ENCODE results near the gene ARPC5.

Gene ARPC5

GRCh38 chr1:183597656-183598347, 37.8 kb downstream of the ARPC5 start:
- no peak overlapping the region for H3K9ac ChIP-seq (ENCODE audit: low read length)

DNA sequence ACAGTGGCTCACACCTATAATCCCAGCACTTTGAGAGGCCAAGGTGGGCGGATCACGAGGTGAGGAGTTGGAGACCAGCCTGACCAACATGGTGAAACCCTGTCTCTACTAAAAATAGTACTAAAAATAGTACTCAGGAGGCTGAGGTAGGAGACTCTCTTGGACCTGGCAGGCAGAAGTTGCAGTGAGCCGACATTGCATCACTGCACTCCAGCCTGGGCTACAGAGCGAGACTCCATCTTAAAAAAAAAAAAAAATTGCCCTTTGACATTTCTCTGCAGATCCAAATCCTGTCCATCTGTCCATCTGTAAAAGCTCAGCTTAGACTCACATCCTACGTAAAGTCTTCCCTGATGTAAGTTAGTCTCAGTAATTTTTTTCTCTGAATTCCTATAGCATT, 39.1 kb downstream of the ARPC5 start:
- no peak for TF ChIP-seq EZH2 (IDR thresholded peaks at IDR 0.05; ENCODE audit: borderline replicate concordance, low read length)
- TF ChIP-seq, protein P1, sequence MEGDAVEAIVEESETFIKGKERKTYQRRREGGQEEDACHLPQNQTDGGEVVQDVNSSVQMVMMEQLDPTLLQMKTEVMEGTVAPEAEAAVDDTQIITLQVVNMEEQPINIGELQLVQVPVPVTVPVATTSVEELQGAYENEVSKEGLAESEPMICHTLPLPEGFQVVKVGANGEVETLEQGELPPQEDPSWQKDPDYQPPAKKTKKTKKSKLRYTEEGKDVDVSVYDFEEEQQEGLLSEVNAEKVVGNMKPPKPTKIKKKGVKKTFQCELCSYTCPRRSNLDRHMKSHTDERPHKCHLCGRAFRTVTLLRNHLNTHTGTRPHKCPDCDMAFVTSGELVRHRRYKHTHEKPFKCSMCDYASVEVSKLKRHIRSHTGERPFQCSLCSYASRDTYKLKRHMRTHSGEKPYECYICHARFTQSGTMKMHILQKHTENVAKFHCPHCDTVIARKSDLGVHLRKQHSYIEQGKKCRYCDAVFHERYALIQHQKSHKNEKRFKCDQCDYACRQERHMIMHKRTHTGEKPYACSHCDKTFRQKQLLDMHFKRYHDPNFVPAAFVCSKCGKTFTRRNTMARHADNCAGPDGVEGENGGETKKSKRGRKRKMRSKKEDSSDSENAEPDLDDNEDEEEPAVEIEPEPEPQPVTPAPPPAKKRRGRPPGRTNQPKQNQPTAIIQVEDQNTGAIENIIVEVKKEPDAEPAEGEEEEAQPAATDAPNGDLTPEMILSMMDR (IDR thresholded peaks at IDR 0.05; ENCODE audit: low read length): no peak
- Histone ChIP-seq H2AFZ (ENCODE audit: low read length) (no peak overlapping the region), H4K20me1 (ENCODE audit: insufficient read depth, low read length) (no peaks in the 10 kb centered on the region), H3K79me2 (ENCODE audit: insufficient read depth, low read length) (no peaks in the 10 kb centered on the region), H3F3A (ENCODE audit: insufficient read depth, low read length) (no peaks in the 10 kb centered on the region), H3K27ac (ENCODE audit: low read depth, low read length, poor library complexity, severe bottlenecking) (no peak overlapping the region), H3K9me2 (ENCODE audit: low read depth, low read length) (no peaks in the 10 kb centered on the region), H3K4me2 (ENCODE audit: low read length) (no peak overlapping the region), H3K9ac (ENCODE audit: low read length) (no peak overlapping the region), H3K4me3 (ENCODE audit: low read depth, low read length, poor library complexity, severe bottlenecking) (no peak overlapping the region), H3K27me3 (ENCODE audit: insufficient read depth, low read length) (no peaks in the 10 kb centered on the region; the same call in 1 of the 2 replicates), H3K4me1 (ENCODE audit: insufficient read depth, low read length, severe bottlenecking) (no peaks in the 10 kb centered on the region), H3K36me3 (ENCODE audit: insufficient read depth, low read length) (no peaks in the 10 kb centered on the region), H3K9me3 (ENCODE audit: low read length) (no peaks in the 10 kb centered on the region)

More at GRCh38 chr1:183597656-183598347, 37.8 kb downstream of the ARPC5 start:
- Histone ChIP-seq H3K4me1 (ENCODE audit: insufficient read depth, low read length, severe bottlenecking) (no peaks in the 10 kb centered on the region), H3K9me2 (ENCODE audit: low read depth, low read length) (no peaks in the 10 kb centered on the region), H3K27ac (ENCODE audit: low read depth, low read length, poor library complexity, severe bottlenecking) (no peak overlapping the region), H3F3A (ENCODE audit: insufficient read depth, low read length) (no peaks in the 10 kb centered on the region), H3K4me2 (ENCODE audit: low read length) (no peak overlapping the region), H4K20me1 (ENCODE audit: insufficient read depth, low read length) (no peaks in the 10 kb centered on the region), H3K79me2 (ENCODE audit: insufficient read depth, low read length) (no peaks in the 10 kb centered on the region), H2AFZ (ENCODE audit: low read length) (no peak overlapping the region), H3K36me3 (ENCODE audit: insufficient read depth, low read length) (no peaks in the 10 kb centered on the region), H3K9me3 (ENCODE audit: low read length) (no peaks in the 10 kb centered on the region), H3K4me3 (ENCODE audit: low read depth, low read length, poor library complexity, severe bottlenecking) (no peak overlapping the region), H3K27me3 (ENCODE audit: insufficient read depth, low read length) (no peaks in the 10 kb centered on the region; the same call in 1 of the 2 replicates)
- TF ChIP-seq, protein P1 (IDR thresholded peaks at IDR 0.05; ENCODE audit: low read length): no peak
- no peak for TF ChIP-seq EZH2 (IDR thresholded peaks at IDR 0.05; ENCODE audit: borderline replicate concordance, low read length)

GRCh38 chr1:183595537-183595936, 40.0 kb downstream of the ARPC5 start:
- Histone ChIP-seq H3K27ac (ENCODE audit: low read depth, low read length, poor library complexity, severe bottlenecking) (no peak overlapping the region), H3K9ac (ENCODE audit: low read length) (no peak overlapping the region), H4K20me1 (ENCODE audit: insufficient read depth, low read length) (no peaks in the 10 kb centered on the region), H3K79me2 (ENCODE audit: insufficient read depth, low read length) (no peaks in the 10 kb centered on the region), H3K4me1 (ENCODE audit: insufficient read depth, low read length, severe bottlenecking) (no peaks in the 10 kb centered on the region), H3K27me3 (ENCODE audit: insufficient read depth, low read length) (no peaks in the 10 kb centered on the region; the same call in 1 of the 2 replicates), H3F3A (ENCODE audit: insufficient read depth, low read length) (no peaks in the 10 kb centered on the region), H3K9me2 (ENCODE audit: low read depth, low read length) (no peaks in the 10 kb centered on the region), H3K36me3 (ENCODE audit: insufficient read depth, low read length) (no peaks in the 10 kb centered on the region), H3K9me3 (ENCODE audit: low read length) (no peaks in the 10 kb centered on the region), H3K4me3 (ENCODE audit: low read depth, low read length, poor library complexity, severe bottlenecking) (no peak overlapping the region), H2AFZ (ENCODE audit: low read length) (no peak overlapping the region), H3K4me2 (ENCODE audit: low read length) (no peak overlapping the region)
- TF ChIP-seq EZH2 (IDR thresholded peaks at IDR 0.05; ENCODE audit: borderline replicate concordance, low read length): no peak
- TF ChIP-seq, protein P1 (IDR thresholded peaks at IDR 0.05; ENCODE audit: low read length): no peak

All from OCI-LY1 (cell line).